ENCODE measurements around the gene NTNG2. TPM values are rescaled to one million over a fixed set of nuclear protein-coding genes. Genes with fewer than 3 reads are reported as not detected.
A peak's percentile ranks its signal among the peaks of the same experiment; 100 is the strongest.

The NTNG2 gene
- total RNA-seq, 1 experiment from 2014 or later = 0.37 TPM

GRCh38 chr9:132185073-132186009 is 23.5 kb downstream of the NTNG2 start:
- no peak for DNase-seq (ENCODE audit: low read depth, low spot score)
- in situ Hi-C loops (cut with HindIII; ENCODE audit: low pct_unique_long_range_greater_than_20kb, low sequenced_read_pairs) = no loop called here

DNA sequence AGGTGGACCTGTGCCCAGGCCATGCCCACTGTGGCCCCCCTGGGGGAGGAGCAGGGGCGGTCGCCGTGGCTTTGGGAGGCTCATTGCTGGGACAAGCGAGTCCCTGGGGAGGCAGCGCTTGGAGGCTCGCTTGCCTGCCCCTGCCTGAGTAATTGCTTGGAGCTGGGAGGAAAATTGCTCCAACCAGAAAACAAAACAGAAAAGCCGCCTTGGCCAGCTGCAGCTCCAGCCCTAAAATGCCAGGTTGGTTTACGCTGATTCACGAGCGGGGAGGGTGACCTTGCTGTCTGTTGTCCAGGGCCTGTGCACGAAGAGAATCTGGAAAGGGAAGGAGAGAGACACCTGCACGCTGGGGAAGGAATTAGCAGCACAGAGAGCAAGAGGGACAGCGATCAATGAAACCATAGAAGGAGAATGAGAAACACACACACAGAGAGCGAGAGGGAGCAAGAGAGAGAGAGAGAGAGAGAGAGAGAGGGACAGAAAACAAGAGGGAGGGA is 25.3 kb downstream of the NTNG2 start:
- DNase-seq (ENCODE audit: low read depth, low spot score) = no peak
- in situ Hi-C loops (cut with HindIII; ENCODE audit: low pct_unique_long_range_greater_than_20kb, low sequenced_read_pairs) = no loop called here

DNA sequence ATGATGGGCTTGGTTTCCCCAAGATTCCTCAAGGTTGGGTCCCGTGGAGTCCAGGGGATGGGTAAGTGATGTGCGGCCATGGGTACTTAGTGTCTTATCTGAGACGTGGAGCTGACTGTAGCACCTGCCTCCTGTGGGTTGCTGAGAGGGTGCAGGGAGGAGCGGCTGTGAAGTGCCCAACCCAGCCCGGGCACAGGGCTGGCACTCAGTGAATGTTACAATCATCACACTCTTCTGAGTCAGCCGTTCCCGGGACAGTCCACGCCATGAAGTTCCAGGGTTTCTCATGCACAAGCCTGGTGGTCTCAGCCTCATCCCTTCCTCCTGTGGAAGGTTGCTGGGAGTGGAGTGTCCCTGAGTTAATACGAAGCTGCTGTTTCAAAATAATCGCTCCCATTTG is 29.1 kb downstream of the NTNG2 start:
- DNase-seq (ENCODE audit: low read depth, low spot score) = no peak
- in situ Hi-C loops (cut with HindIII; ENCODE audit: low pct_unique_long_range_greater_than_20kb, low sequenced_read_pairs) = no loop called here

- in situ Hi-C loops (cut with HindIII; ENCODE audit: low pct_unique_long_range_greater_than_20kb, low sequenced_read_pairs) = no loop called here
- no peak for DNase-seq (ENCODE audit: low read depth, low spot score)
Measured at GRCh38 chr9:132192728-132193127, 30.9 kb downstream of the NTNG2 start.

- in situ Hi-C loops (cut with HindIII; ENCODE audit: low pct_unique_long_range_greater_than_20kb, low sequenced_read_pairs) = no loop called here
- DNase-seq (ENCODE audit: low read depth, low spot score) = no peak
Measured at GRCh38 chr9:132193227-132194124, 31.6 kb downstream of the NTNG2 start.

GRCh38 chr9:132194508-132194907 is 32.6 kb downstream of the NTNG2 start:
- in situ Hi-C loops (cut with HindIII; ENCODE audit: low pct_unique_long_range_greater_than_20kb, low sequenced_read_pairs) = no loop called here
- DNase-seq (ENCODE audit: low read depth, low spot score) = no peak

DNA sequence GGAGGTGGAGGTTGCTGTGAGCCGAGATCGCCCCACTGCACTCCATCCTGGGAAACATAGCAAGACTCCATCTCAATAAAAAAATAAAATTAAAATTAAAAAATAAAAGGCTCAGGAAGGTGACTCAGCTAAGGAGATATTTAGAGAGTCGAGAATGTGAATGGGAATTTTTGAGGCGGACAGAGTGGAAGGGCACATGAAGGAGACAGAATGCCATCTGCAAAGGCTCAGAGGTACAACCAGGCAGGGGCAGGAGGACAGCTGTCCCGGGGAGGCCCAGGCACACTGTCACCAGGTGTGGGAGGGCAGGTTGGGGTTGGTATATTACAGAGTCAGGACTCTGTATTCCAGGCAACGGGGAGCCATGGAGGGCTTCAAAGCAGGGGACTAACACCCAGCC is 35.5 kb downstream of the NTNG2 start:
- in situ Hi-C loops (cut with HindIII; ENCODE audit: low pct_unique_long_range_greater_than_20kb, low sequenced_read_pairs) = no loop called here
- DNase-seq (ENCODE audit: low read depth, low spot score) = no peak

DNA sequence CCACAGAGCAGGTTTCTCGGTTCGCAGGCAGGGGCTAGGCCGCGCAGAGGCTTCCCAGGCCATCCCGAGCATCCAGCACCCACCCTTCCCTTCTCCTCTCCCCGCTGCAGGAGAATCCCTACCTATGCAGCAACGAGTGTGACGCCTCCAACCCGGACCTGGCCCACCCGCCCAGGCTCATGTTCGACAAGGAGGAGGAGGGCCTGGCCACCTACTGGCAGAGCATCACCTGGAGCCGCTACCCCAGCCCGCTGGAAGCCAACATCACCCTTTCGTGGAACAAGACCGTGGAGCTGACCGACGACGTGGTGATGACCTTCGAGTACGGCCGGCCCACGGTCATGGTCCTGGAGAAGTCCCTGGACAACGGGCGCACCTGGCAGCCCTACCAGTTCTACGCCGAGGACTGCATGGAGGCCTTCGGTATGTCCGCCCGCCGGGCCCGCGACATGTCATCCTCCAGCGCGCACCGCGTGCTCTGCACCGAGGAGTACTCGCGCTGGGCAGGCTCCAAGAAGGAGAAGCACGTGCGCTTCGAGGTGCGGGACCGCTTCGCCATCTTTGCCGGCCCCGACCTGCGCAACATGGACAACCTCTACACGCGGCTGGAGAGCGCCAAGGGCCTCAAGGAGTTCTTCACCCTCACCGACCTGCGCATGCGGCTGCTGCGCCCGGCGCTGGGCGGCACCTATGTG is 36.1 kb downstream of the NTNG2 start:
- in situ Hi-C loops (cut with HindIII; ENCODE audit: low pct_unique_long_range_greater_than_20kb, low sequenced_read_pairs) = no loop called here
- DNase-seq (ENCODE audit: low read depth, low spot score) = no peak

DNA sequence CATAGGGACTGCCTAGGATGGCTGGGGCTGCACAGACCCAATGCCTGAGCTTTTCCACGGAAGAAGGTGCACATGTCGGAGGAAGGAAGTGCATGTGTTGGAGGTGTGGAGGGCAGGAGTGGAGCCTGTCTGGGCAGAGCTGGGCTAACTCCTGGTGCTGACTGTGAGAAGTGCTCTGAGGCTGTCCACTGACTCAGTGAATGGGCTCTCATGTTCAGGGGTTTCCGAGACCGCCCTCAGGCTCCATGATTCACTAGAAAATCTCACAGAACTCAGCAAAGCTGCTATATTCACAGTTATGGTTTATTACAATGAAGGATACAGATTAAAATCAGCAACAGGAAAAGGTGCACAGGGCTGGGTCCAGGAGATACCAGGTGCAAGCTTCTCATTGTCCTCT is 37.2 kb downstream of the NTNG2 start:
- in situ Hi-C loops (cut with HindIII; ENCODE audit: low pct_unique_long_range_greater_than_20kb, low sequenced_read_pairs) = no loop called here
- DNase-seq (ENCODE audit: low read depth, low spot score) = no peak

DNA sequence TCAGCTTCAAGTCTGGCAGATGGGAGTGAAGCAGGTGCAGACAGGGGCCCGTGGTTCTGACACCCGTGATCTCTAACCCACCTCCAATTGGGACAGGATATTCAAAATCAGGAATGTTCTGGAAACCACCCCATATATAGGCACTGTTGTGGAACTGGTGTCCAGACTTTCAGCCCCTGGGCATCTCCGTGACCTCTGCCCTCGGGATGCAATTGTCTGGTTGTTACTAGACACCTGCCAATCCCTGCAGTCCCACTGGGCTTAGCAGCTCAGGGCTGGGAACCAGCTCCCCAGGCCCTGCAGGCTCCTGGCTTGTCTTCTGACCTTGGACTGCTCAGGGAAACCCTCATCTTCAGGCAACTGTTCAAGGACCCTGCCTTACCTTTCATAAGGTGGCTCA is 38.8 kb downstream of the NTNG2 start:
- in situ Hi-C loops (cut with HindIII; ENCODE audit: low pct_unique_long_range_greater_than_20kb, low sequenced_read_pairs) = no loop called here
- DNase-seq (ENCODE audit: low read depth, low spot score) = no peak

DNA sequence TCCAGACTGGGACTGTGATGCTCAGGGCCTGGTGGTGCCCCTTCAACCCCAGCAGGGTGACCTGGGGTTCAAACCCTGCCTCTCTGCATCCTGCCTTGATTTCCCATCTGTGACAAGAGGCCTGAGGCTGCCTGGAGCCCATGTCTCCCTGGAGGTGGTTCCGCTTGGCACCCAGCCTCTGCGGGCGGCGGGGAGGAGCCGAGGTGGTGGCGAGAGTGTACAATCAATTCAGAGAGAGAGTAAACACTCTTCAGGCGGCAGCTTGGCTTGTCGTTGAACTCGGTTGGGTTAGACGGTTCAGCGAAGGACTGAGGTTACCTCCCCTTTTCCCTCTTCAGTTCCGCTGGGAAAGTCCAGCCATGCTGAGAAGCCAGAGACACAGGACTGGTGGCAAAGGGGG is 39.3 kb downstream of the NTNG2 start:
- DNase-seq (ENCODE audit: low read depth, low spot score) = no peak
- in situ Hi-C loops (cut with HindIII; ENCODE audit: low pct_unique_long_range_greater_than_20kb, low sequenced_read_pairs) = no loop called here

GRCh38 chr9:132201780-132202703 is 40.2 kb downstream of the NTNG2 start:
- DNase-seq (ENCODE audit: low read depth, low spot score) = peak; percentile 33
- in situ Hi-C loops (cut with HindIII; ENCODE audit: low pct_unique_long_range_greater_than_20kb, low sequenced_read_pairs) = no loop called here

- no peak for DNase-seq (ENCODE audit: low read depth, low spot score)
- in situ Hi-C loops (cut with HindIII; ENCODE audit: low pct_unique_long_range_greater_than_20kb, low sequenced_read_pairs) = no loop called here
Measured at GRCh38 chr9:132204883-132205282, 43.0 kb downstream of the NTNG2 start.

DNA sequence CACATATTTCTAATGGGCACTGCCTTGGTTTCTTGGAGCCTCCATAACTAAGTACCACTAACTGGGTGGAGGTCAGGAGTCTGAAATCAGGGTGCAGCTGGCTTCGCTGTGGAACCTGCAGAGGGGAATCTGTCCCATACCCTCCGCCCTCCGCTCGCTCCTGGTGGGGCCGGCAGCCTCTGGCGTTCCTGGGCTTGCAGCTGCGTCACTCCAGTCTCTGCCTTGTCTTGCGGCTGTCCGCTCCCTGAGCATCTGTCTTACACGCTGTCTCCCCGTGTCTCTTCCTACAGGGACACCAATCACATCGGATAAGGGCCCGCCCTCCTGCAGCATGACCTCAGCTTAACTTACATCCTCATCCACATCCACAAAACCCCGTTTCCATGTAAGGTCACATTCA is 45.4 kb downstream of the NTNG2 start:
- in situ Hi-C loops (cut with HindIII; ENCODE audit: low pct_unique_long_range_greater_than_20kb, low sequenced_read_pairs) = no loop called here
- DNase-seq (ENCODE audit: low read depth, low spot score) = no peak

DNA sequence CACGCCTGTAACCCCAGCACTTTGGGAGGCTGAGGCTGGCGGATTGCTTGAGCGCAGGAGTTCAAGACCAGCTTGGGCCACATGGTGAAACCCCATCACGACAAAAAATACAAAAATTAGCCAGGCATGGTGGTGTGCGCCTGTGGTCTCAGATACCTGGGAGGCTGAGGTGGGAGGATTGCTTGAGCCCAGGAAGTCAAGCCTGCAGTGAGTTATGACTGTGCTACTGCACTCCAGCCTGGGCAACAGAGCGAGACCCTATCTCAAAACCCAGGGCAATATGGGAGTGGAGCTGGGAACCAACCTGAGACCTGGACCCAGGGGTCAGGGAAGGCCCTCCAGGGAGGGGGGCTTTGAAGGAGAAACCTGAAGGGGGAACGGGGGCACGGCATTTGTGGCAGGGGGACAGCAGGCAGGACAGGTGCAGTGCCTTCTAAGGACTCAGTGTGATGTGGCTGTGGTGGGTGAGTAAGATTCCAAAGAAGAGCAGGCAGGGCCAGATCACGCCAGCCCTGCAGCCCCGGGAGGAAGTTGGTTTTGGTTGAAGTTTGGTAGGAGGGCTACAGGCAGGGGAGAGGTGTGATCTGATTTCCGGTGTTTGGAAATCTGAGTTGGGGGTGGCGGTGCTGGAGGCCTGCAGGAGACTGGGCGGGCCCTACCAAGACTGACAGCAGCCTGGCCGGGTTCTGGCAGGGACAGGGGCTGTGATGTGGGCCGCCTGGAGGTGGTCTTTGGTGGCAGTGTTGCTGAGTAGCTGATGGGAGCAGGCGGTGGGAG is 46.2 kb downstream of the NTNG2 start:
- in situ Hi-C loops (cut with HindIII; ENCODE audit: low pct_unique_long_range_greater_than_20kb, low sequenced_read_pairs) = no loop called here
- DNase-seq (ENCODE audit: low read depth, low spot score) = no peak

GRCh38 chr9:132209228-132209627 is 47.4 kb downstream of the NTNG2 start:
- DNase-seq (ENCODE audit: low read depth, low spot score) = no peak
- in situ Hi-C loops (cut with HindIII; ENCODE audit: low pct_unique_long_range_greater_than_20kb, low sequenced_read_pairs) = no loop called here

Measured in SK-MEL-5 (cell line).